WTC11 (cell line): ENCODE data around the gene GNAO1. TPM values are rescaled to one million over a fixed set of nuclear protein-coding genes. Genes with fewer than 3 reads are reported as not detected.

Experiments used
- ATAC-seq: fragments of 200-7000 bp; cut with Tn5 transposase; 2 replicates; pipeline ENCODE4 v1.10.0; 2021; ENCODE audit warnings: mild to moderate bottlenecking, moderate library complexity
- CTCF ChIA-PET: fragments of 300-600 bp; sonication (Branson Sonifier 250); formaldehyde crosslinking; loops from one replicate; lab custom pipeline; 2021; ENCODE audit warnings: antibody characterized with exemption; lab: Charles Lee
- POLR2A ChIA-PET: fragments of 350-600 bp; sonication (Branson Sonifier 250); formaldehyde crosslinking; loops from one replicate; lab custom pipeline; 2021; ENCODE audit warnings: antibody characterized with exemption; lab: Charles Lee
- DNase-seq: peaks from one replicate; pipeline ENCODE4 v3.0.0; 2021; ENCODE audit warnings: low spot score
- H3K27ac Mint-ChIP-seq: 2 replicates; pipeline ENCODE4 v1.8.0; 2021; ENCODE audit warnings: mixed read lengths
- H3K27me3 Mint-ChIP-seq: 2 replicates; pipeline ENCODE4 v1.8.0; 2021; ENCODE audit warnings: low read depth, mild to moderate bottlenecking, moderate library complexity, mixed read lengths
- H3K36me3 Mint-ChIP-seq: 2 replicates; pipeline ENCODE4 v1.8.0; 2021; ENCODE audit warnings: mixed read lengths
- H3K4me1 Mint-ChIP-seq: 2 replicates; pipeline ENCODE4 v1.8.0; 2022; ENCODE audit warnings: mixed read lengths
- H3K4me3 Mint-ChIP-seq: 2 replicates; pipeline ENCODE4 v1.8.0; 2021; ENCODE audit warnings: mild to moderate bottlenecking, moderate library complexity, mixed read lengths
- H3K9me3 Mint-ChIP-seq: 2 replicates; pipeline ENCODE4 v1.8.0; 2021; ENCODE audit warnings: mixed read lengths
- AFF4 ChIP-seq: sonication (generic); formaldehyde crosslinking; IDR thresholded peaks from 2 replicates; pipeline ENCODE4 v1.8.1; 2023; ENCODE audit warnings: mild to moderate bottlenecking, missing genetic modification reagents, borderline replicate concordance
- ARID4B ChIP-seq: sonication (generic); formaldehyde crosslinking; IDR thresholded peaks from 2 replicates; pipeline ENCODE4 v1.8.0; 2023; ENCODE audit warnings: missing genetic modification reagents, mild to moderate bottlenecking, borderline replicate concordance
- CREB1 ChIP-seq: sonication (generic); formaldehyde crosslinking; IDR thresholded peaks from 2 replicates; pipeline ENCODE4 v1.8.0; 2023; ENCODE audit warnings: mild to moderate bottlenecking, missing genetic modification reagents
- ETV6 ChIP-seq: sonication (generic); formaldehyde crosslinking; IDR thresholded peaks from 2 replicates; pipeline ENCODE4 v1.8.1; 2022; ENCODE audit warnings: mild to moderate bottlenecking, missing genetic modification reagents
- FOXP1 ChIP-seq: sonication (generic); formaldehyde crosslinking; IDR thresholded peaks from 2 replicates; pipeline ENCODE4 v1.8.0; 2022; ENCODE audit warnings: missing genetic modification reagents, mild to moderate bottlenecking, moderate library complexity, borderline replicate concordance
- GTF2I ChIP-seq: fragments of 250-450 bp; sonication (Bioruptor Pico); conservative IDR thresholded peaks from 2 replicates; pipeline ENCODE4 v1.4.0; 2021; ENCODE audit warnings: mild to moderate bottlenecking
- IRF2 ChIP-seq: sonication (generic); formaldehyde crosslinking; IDR thresholded peaks from 2 replicates; pipeline ENCODE4 v1.8.0; 2022; ENCODE audit warnings: low read depth, missing genetic modification reagents, borderline replicate concordance
- PREB ChIP-seq: sonication (generic); formaldehyde crosslinking; IDR thresholded peaks from 2 replicates; pipeline ENCODE4 v1.8.1; 2022; ENCODE audit warnings: mild to moderate bottlenecking, missing genetic modification reagents, moderate library complexity, borderline replicate concordance
- SMAD4 ChIP-seq: sonication (generic); formaldehyde crosslinking; IDR thresholded peaks from 2 replicates; pipeline ENCODE4 v1.8.0; 2022; ENCODE audit warnings: mild to moderate bottlenecking, missing genetic modification reagents
- STAT6 ChIP-seq: sonication (generic); formaldehyde crosslinking; conservative IDR thresholded peaks from 2 replicates; pipeline ENCODE4 v1.8.1; 2023; ENCODE audit warnings: mild to moderate bottlenecking, low read depth, missing genetic modification reagents, moderate library complexity
- USF2 ChIP-seq: sonication (generic); formaldehyde crosslinking; IDR thresholded peaks from 2 replicates; pipeline ENCODE4 v1.8.1; 2023; ENCODE audit warnings: mild to moderate bottlenecking, missing genetic modification reagents, moderate library complexity
- ZMAT4 ChIP-seq: fragments of 250-450 bp; sonication (Bioruptor Pico); IDR thresholded peaks from 2 replicates; pipeline ENCODE4 v1.9.0; 2021; ENCODE audit warnings: mild to moderate bottlenecking
- ZNF121 ChIP-seq: sonication (generic); formaldehyde crosslinking; IDR thresholded peaks from 2 replicates; pipeline ENCODE4 v1.8.0; 2023; ENCODE audit warnings: missing genetic modification reagents
- total RNA-seq: library from RNA; stranded (reverse); gene quantifications from 3 replicates; pipeline ENCODE4 v1.2.3, GENCODE V29; 2021

The GNAO1 gene
- total RNA-seq, 1 experiment from 2014 or later, result 30.6 TPM

- Mint-ChIP-seq H3K4me1 (peaks cover 16% of the 10 kb centered on the region), H3K36me3 (no peaks in the 10 kb centered on the region), H3K27me3 (no peaks in the 10 kb centered on the region), H3K4me3 (no peak overlapping the region)
- CTCF ChIA-PET, result interaction anchor here (1.5 to 5.1 kb wide), 4 partner anchors 9 to 37 kb away, joined by 3 to 33 read pairs (median 9); no protein-coding TSS in a partner anchor
- DNase-seq, result no peak
- POLR2A ChIA-PET, result no interaction called here
- TF ChIP-seq AFF4 (CRISPR knock-in tag) (no peak), ZMAT4 (no peak), ZNF121 (CRISPR knock-in tag) (no peak)
- TF ChIP-seq, all 79 proteins: peak for 0
- no peak overlapping the region for H3K27ac Mint-ChIP-seq
- ATAC-seq, result no peak
- no peaks in the 10 kb centered on the region for H3K9me3 Mint-ChIP-seq
Observed at GRCh38 chr16:56306690-56307533, 115.6 kb downstream of the GNAO1 start.

GRCh38 chr16:56307534-56307873 is 116.2 kb downstream of the GNAO1 start:
- H3K36me3 Mint-ChIP-seq, result no peaks in the 10 kb centered on the region
- ATAC-seq (no peak), DNase-seq (no peak)
- no peaks in the 10 kb centered on the region for H3K27me3 Mint-ChIP-seq
- H3K4me3 Mint-ChIP-seq, result no peak overlapping the region
- CTCF ChIA-PET, result interaction anchor here (2.4 to 5.1 kb wide), 2 partner anchors 11 to 26 kb away, joined by 14 to 33 read pairs; no protein-coding TSS in a partner anchor
- no peak overlapping the region for H3K27ac Mint-ChIP-seq
- H3K9me3 Mint-ChIP-seq, result no peaks in the 10 kb centered on the region
- POLR2A ChIA-PET, result no interaction called here
- peaks cover 16% of the 10 kb centered on the region for H3K4me1 Mint-ChIP-seq
- no peak for TF ChIP-seq USF2 (CRISPR knock-in tag)
- TF ChIP-seq ZNF121 (CRISPR knock-in tag), result no peak
- no peak for TF ChIP-seq SMAD4 (CRISPR knock-in tag)
- TF ChIP-seq CREB1 (CRISPR knock-in tag), result no peak
- TF ChIP-seq ARID4B (CRISPR knock-in tag), result no peak
- no peak for TF ChIP-seq ETV6
- no peak for TF ChIP-seq AFF4 (CRISPR knock-in tag)
- TF ChIP-seq GTF2I, result no peak
- no peak for TF ChIP-seq FOXP1
- TF ChIP-seq IRF2 (CRISPR knock-in tag), result no peak
- no peak for TF ChIP-seq STAT6 (CRISPR knock-in tag)
- TF ChIP-seq PREB (CRISPR knock-in tag), result no peak
